ENCODE measurements around the gene HRH4. TPM values are rescaled to one million over a fixed set of nuclear protein-coding genes. Genes with fewer than 3 reads are reported as not detected.

HRH4 gene
- total RNA-seq, 6 donors from 2014 or later: 0.10 to 1.1 (median 0.45) TPM; not detected in 2

DNA sequence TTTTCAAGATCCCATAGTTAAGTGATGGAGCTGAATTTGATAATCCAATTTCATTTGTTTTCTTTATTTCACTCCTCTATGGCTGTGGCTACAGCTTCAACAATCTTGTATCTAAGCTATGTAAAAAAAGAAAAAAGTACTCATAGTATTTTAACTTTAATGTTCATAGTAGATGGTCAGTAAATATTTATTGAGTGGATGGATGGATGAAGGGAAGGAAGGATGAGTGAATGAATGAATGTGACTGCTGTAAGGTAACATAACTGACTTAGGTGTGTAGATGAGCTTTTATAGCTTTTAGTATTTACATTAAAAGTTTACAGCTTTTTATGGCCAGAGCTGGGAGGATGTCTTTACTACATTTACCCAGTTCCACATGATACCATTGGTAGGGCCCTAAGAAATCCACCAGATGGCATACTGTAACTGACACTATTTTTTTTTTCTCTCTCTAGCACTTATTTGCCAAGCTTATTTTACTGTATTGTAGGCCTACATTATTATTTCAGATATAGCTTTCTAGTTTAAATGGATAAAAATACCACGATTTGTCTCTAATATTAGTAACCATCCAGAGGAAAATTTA lies 13.4 kb upstream of the HRH4 start:
- ATAC-seq (ENCODE audit: low FRiP score in 2 of 2): no peak
- DNase-seq: no peak
- Histone ChIP-seq H3K36me3 (peaks cover 16 to 96% (median 31%) of the 10 kb centered on the region in 4 donors), H3K4me1 (no peaks in the 10 kb centered on the region), H3K4me3 (no peak overlapping the region), H3K27me3 (no peaks in the 10 kb centered on the region), H3K27ac (no peak overlapping the region), H3K9me3 (no peaks in the 10 kb centered on the region)
- WGBS, 2 donors: 72 to 78% methylated on average over 1 of the region's 1 CpG
- TF ChIP-seq, protein P1, sequence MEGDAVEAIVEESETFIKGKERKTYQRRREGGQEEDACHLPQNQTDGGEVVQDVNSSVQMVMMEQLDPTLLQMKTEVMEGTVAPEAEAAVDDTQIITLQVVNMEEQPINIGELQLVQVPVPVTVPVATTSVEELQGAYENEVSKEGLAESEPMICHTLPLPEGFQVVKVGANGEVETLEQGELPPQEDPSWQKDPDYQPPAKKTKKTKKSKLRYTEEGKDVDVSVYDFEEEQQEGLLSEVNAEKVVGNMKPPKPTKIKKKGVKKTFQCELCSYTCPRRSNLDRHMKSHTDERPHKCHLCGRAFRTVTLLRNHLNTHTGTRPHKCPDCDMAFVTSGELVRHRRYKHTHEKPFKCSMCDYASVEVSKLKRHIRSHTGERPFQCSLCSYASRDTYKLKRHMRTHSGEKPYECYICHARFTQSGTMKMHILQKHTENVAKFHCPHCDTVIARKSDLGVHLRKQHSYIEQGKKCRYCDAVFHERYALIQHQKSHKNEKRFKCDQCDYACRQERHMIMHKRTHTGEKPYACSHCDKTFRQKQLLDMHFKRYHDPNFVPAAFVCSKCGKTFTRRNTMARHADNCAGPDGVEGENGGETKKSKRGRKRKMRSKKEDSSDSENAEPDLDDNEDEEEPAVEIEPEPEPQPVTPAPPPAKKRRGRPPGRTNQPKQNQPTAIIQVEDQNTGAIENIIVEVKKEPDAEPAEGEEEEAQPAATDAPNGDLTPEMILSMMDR (IDR thresholded peaks at IDR 0.05): no peak
- no peak for TF ChIP-seq EP300 (IDR thresholded peaks at IDR 0.05)
- no peak for TF ChIP-seq POLR2A (IDR thresholded peaks at IDR 0.05)
- TF ChIP-seq POLR2AphosphoS5 (IDR thresholded peaks at IDR 0.05): no peak

DNA sequence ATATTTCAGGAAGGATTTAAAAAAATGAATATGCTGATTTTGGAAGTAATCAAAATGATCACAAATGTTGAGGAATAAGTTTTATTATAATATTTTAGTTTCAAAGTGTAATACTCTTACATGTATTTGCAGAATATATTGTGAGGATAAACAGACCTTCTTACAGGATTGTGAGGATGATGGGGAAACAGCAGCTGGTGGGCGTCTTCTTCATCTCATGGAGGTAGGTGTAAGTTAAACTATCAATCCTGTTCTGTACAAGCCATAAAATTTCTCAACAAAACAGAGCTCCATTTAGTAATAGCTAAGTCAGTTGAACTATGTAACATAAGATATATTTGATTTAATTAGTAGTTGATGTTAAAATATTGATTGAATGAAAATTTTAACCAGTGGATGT lies 12.5 kb upstream of the HRH4 start:
- DNase-seq: no peak
- no peak overlapping the region for H3K4me3 ChIP-seq
- no peak overlapping the region for H3K27ac ChIP-seq
- peaks cover 16 to 87% (median 28%) of the 10 kb centered on the region in 4 donors for H3K36me3 ChIP-seq
- WGBS, 2 donors: 91 to 93% methylated on average over 1 of the region's 1 CpG
- ATAC-seq (ENCODE audit: low FRiP score in 2 of 2): no peak
- H3K9me3 ChIP-seq: no peaks in the 10 kb centered on the region
- no peaks in the 10 kb centered on the region for H3K4me1 ChIP-seq
- no peaks in the 10 kb centered on the region for H3K27me3 ChIP-seq
- TF ChIP-seq, protein P1 (IDR thresholded peaks at IDR 0.05): no peak
- TF ChIP-seq POLR2A (IDR thresholded peaks at IDR 0.05) (no peak), POLR2AphosphoS5 (IDR thresholded peaks at IDR 0.05) (no peak), EP300 (IDR thresholded peaks at IDR 0.05) (no peak)

DNA sequence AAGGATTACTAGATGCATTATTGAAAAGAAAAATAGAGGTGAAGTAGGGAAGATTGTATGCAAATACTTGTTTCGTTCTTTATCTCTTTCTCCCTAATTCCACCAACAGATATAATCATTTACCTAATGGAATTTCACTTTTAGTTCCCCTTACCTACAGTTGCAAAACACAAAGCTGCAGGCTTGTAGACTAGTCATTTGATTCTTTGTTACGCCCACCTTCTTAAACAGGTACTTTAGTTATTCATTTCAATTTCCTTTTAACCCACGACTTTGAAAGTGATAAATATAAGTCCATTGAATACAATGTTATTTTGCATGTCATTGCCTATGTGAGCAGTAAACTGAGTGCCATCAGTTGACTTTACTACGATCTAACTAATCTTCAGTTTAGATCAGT lies 3.9 kb upstream of the HRH4 start:
- Histone ChIP-seq H3K4me1 (no peaks in the 10 kb centered on the region), H3K27me3 (no peaks in the 10 kb centered on the region), H3K4me3 (no peak overlapping the region), H3K27ac (no peak overlapping the region), H3K9me3 (no peaks in the 10 kb centered on the region), H3K36me3 (peaks cover 0 to 4% (median under 1%) of the 10 kb centered on the region in 4 donors)
- ATAC-seq (ENCODE audit: low FRiP score in 2 of 2): no peak
- TF ChIP-seq EP300 (IDR thresholded peaks at IDR 0.05) (no peak), POLR2A (IDR thresholded peaks at IDR 0.05) (no peak), POLR2AphosphoS5 (IDR thresholded peaks at IDR 0.05) (no peak)
- TF ChIP-seq, protein P1 (IDR thresholded peaks at IDR 0.05): no peak
- DNase-seq: no peak
- whole genome bisulfite sequencing, 2 donors: 92% methylated on average over 4 of the region's 4 CpGs

DNA sequence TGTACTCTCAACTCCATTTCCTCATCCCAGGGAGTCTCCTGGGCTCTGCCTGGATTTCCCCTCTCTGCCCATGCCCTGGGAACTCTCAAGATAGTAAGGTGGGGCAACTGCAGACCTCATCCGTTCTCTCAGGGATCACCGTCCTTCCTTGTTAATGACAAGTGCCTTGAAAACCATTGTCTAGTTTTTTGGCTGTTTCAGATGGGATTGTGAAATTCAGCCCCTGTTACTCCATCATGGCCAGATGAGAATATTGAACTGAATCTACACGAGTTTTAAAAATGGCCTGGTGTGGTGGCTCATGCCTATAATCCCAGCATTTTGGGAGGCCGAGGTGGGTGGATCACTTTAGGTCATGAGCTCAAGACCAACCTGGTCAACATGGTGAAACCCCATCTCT lies 665 bp upstream of the HRH4 start:
- Histone ChIP-seq H3K4me1 (no peaks in the 10 kb centered on the region), H3K27me3 (no peaks in the 10 kb centered on the region), H3K9me3 (no peaks in the 10 kb centered on the region), H3K27ac (no peak overlapping the region), H3K4me3 (no peak overlapping the region), H3K36me3 (no peaks in the 10 kb centered on the region)
- DNase-seq (no peak), ATAC-seq (ENCODE audit: low FRiP score in 2 of 2) (no peak)
- WGBS, 2 donors: 86 to 87% methylated on average over 4 of the region's 4 CpGs
- TF ChIP-seq, protein P1 (IDR thresholded peaks at IDR 0.05): no peak
- TF ChIP-seq POLR2A (IDR thresholded peaks at IDR 0.05) (no peak), EP300 (IDR thresholded peaks at IDR 0.05) (no peak), POLR2AphosphoS5 (IDR thresholded peaks at IDR 0.05) (no peak)

DNA sequence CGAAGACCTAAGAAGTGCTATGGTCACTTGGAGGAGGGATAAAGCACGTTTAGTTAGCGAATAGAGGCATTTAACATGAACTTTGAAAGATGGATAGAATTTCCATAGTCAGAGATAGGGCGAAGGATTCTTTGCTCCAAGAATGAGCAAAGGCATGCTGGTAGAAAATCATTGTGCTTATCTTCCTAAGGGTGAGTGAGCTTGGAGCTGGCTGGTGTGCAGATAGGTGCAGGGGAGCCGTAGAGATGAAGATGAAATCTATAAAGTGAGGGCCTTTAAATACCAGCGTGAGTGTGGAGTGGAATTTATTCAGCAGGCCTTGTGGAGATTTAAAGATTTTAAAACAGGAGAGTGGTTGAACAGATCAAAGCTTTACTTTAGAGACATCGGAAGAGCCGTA lies 1.6 kb downstream of the HRH4 start:
- Histone ChIP-seq H3K27me3 (no peaks in the 10 kb centered on the region), H3K27ac (no peak overlapping the region), H3K4me3 (no peak overlapping the region), H3K4me1 (no peaks in the 10 kb centered on the region), H3K9me3 (no peaks in the 10 kb centered on the region), H3K36me3 (no peaks in the 10 kb centered on the region)
- WGBS, 2 donors: 87 to 90% methylated on average over 8 of the region's 8 CpGs
- no peak for TF ChIP-seq EP300 (IDR thresholded peaks at IDR 0.05)
- TF ChIP-seq, protein P1 (IDR thresholded peaks at IDR 0.05): no peak
- no peak for TF ChIP-seq POLR2A (IDR thresholded peaks at IDR 0.05)
- no peak for TF ChIP-seq POLR2AphosphoS5 (IDR thresholded peaks at IDR 0.05)
- DNase-seq: no peak
- ATAC-seq (ENCODE audit: low FRiP score in 2 of 2): no peak
